ENCODE data around the gene KLK8.
"Not testable (repeated sequence)": the region's sequence is repeated elsewhere in the genome, so short reads cannot be mapped to it uniquely, and the experiment has no call there.

KLK8 gene

GRCh38 chr19:51018745-51019543 is 17.5 kb upstream of the KLK8 start:
- DNase-seq (ENCODE audit: low spot score) = no peak

- no peak for DNase-seq (ENCODE audit: low spot score)
These were observed 15.6 kb upstream of the KLK8 start for GRCh38 chr19:51016798-51017683.

GRCh38 chr19:51015691-51016267 is 14.4 kb upstream of the KLK8 start:
- DNase-seq (ENCODE audit: low spot score) = no peak

GRCh38 chr19:51014242-51014641 is 12.8 kb upstream of the KLK8 start:
- no peak for DNase-seq (ENCODE audit: low spot score)

- no peak for DNase-seq (ENCODE audit: low spot score)
These were observed 11.3 kb upstream of the KLK8 start for GRCh38 chr19:51012661-51013190.

- DNase-seq (ENCODE audit: low spot score) = no peak
These were observed 8.8 kb upstream of the KLK8 start for GRCh38 chr19:51010066-51010795.

- no peak for DNase-seq (ENCODE audit: low spot score)
These were observed 7.9 kb upstream of the KLK8 start for GRCh38 chr19:51009061-51009891.

- DNase-seq (ENCODE audit: low spot score) = no peak
These were observed 6.1 kb upstream of the KLK8 start for GRCh38 chr19:51007488-51007887.

- DNase-seq (ENCODE audit: low spot score) = no peak
These were observed 5.0 kb upstream of the KLK8 start for GRCh38 chr19:51006406-51006805.

- no peak for DNase-seq (ENCODE audit: low spot score)
These were observed 3.8 kb upstream of the KLK8 start for GRCh38 chr19:51005248-51005647.

- no peak for DNase-seq (ENCODE audit: low spot score)
These were observed 1.9 kb upstream of the KLK8 start for GRCh38 chr19:51003316-51003715.

GRCh38 chr19:51002542-51003311 is 1.3 kb upstream of the KLK8 start:
- DNase-seq (ENCODE audit: low spot score) = no peak

GRCh38 chr19:51002089-51002532 is 707 bp upstream of the KLK8 start:
- DNase-seq (ENCODE audit: low spot score) = no peak

- DNase-seq (ENCODE audit: low spot score) = no peak
These were observed 423 bp downstream of the KLK8 start for GRCh38 chr19:51000981-51001380.

GRCh38 chr19:51000426-51000825 is 978 bp downstream of the KLK8 start:
- no peak for DNase-seq (ENCODE audit: low spot score)

- DNase-seq (ENCODE audit: low spot score) = no peak
These were observed 2.7 kb downstream of the KLK8 start for GRCh38 chr19:50998686-50999085.

GRCh38 chr19:50998061-50998460 is 3.3 kb downstream of the KLK8 start:
- DNase-seq (ENCODE audit: low spot score) = no peak

GRCh38 chr19:50994129-50994528 is 7.3 kb downstream of the KLK8 start:
- no peak for DNase-seq (ENCODE audit: low spot score)

- no peak for DNase-seq (ENCODE audit: low spot score)
These were observed 8.8 kb downstream of the KLK8 start for GRCh38 chr19:50992666-50993035.

GRCh38 chr19:50984416-50984815 is 17.0 kb downstream of the KLK8 start:
- DNase-seq (ENCODE audit: low spot score) = not testable (repeated sequence)

Data from left forelimb (tissue), 1 donor.